ENCODE results near the gene SDHAF4. TPM values are rescaled to one million over a fixed set of nuclear protein-coding genes. Genes with fewer than 3 reads are reported as not detected.
"Not testable (repeated sequence)": the region's sequence is repeated elsewhere in the genome, so short reads cannot be mapped to it uniquely, and the experiment has no call there.

The SDHAF4 gene
- total RNA-seq, 1 donor from 2014 or later, result 19.2 TPM

- no peaks in the 10 kb centered on the region for H3K27me3 Mint-ChIP-seq (ENCODE audit: low read depth)
- no peak overlapping the region for H3K27ac Mint-ChIP-seq (ENCODE audit: unreplicated experiment)
- TF ChIP-seq CTCF (conservative IDR thresholded peaks at IDR 0.05), result no peak
- peaks cover 14% of the 10 kb centered on the region for H3K4me1 Mint-ChIP-seq
- peaks cover 9% of the 10 kb centered on the region for H3K36me3 Mint-ChIP-seq (ENCODE audit: low read depth)
- no peaks in the 10 kb centered on the region for H3K9me3 Mint-ChIP-seq
- no peak overlapping the region for H3K4me3 Mint-ChIP-seq
- DNase-seq (ENCODE audit: low read depth, low spot score), result no peak
Measured at GRCh38 chr6:70549327-70549726, 17.4 kb upstream of the SDHAF4 start.

GRCh38 chr6:70551566-70551965 is 15.2 kb upstream of the SDHAF4 start:
- peaks cover 10% of the 10 kb centered on the region for H3K4me1 Mint-ChIP-seq
- no peaks in the 10 kb centered on the region for H3K27me3 Mint-ChIP-seq (ENCODE audit: low read depth)
- DNase-seq (ENCODE audit: low read depth, low spot score), result no peak
- no peak for TF ChIP-seq CTCF (conservative IDR thresholded peaks at IDR 0.05)
- no peak overlapping the region for H3K27ac Mint-ChIP-seq (ENCODE audit: unreplicated experiment)
- H3K36me3 Mint-ChIP-seq (ENCODE audit: low read depth), result peaks cover 9% of the 10 kb centered on the region
- no peak overlapping the region for H3K4me3 Mint-ChIP-seq
- H3K9me3 Mint-ChIP-seq, result no peaks in the 10 kb centered on the region

GRCh38 chr6:70552286-70552940 is 14.3 kb upstream of the SDHAF4 start:
- not testable (repeated sequence) for H3K27me3 Mint-ChIP-seq (ENCODE audit: low read depth); H3K27ac Mint-ChIP-seq (ENCODE audit: unreplicated experiment); H3K9me3 Mint-ChIP-seq; H3K36me3 Mint-ChIP-seq (ENCODE audit: low read depth); H3K4me1 Mint-ChIP-seq; DNase-seq (ENCODE audit: low read depth, low spot score); H3K4me3 Mint-ChIP-seq

GRCh38 chr6:70552974-70553373 is 13.8 kb upstream of the SDHAF4 start:
- no peaks in the 10 kb centered on the region for H3K27me3 Mint-ChIP-seq (ENCODE audit: low read depth)
- no peak overlapping the region for H3K27ac Mint-ChIP-seq (ENCODE audit: unreplicated experiment)
- peaks cover 9% of the 10 kb centered on the region for H3K36me3 Mint-ChIP-seq (ENCODE audit: low read depth)
- H3K4me3 Mint-ChIP-seq, result no peak overlapping the region
- DNase-seq (ENCODE audit: low read depth, low spot score), result no peak
- H3K4me1 Mint-ChIP-seq, result no peaks in the 10 kb centered on the region
- no peak for TF ChIP-seq CTCF (conservative IDR thresholded peaks at IDR 0.05)
- no peaks in the 10 kb centered on the region for H3K9me3 Mint-ChIP-seq

GRCh38 chr6:70557998-70558397 is 8.7 kb upstream of the SDHAF4 start:
- no peak overlapping the region for H3K4me3 Mint-ChIP-seq
- no peak for TF ChIP-seq CTCF (conservative IDR thresholded peaks at IDR 0.05)
- H3K27ac Mint-ChIP-seq (ENCODE audit: unreplicated experiment), result no peak overlapping the region
- no peaks in the 10 kb centered on the region for H3K27me3 Mint-ChIP-seq (ENCODE audit: low read depth)
- DNase-seq (ENCODE audit: low read depth, low spot score), result no peak
- no peaks in the 10 kb centered on the region for H3K36me3 Mint-ChIP-seq (ENCODE audit: low read depth)
- no peaks in the 10 kb centered on the region for H3K9me3 Mint-ChIP-seq
- H3K4me1 Mint-ChIP-seq, result no peaks in the 10 kb centered on the region

- not testable (repeated sequence) for DNase-seq (ENCODE audit: low read depth, low spot score); H3K4me1 Mint-ChIP-seq; H3K9me3 Mint-ChIP-seq; H3K36me3 Mint-ChIP-seq (ENCODE audit: low read depth); H3K4me3 Mint-ChIP-seq; H3K27me3 Mint-ChIP-seq (ENCODE audit: low read depth); H3K27ac Mint-ChIP-seq (ENCODE audit: unreplicated experiment)
Measured at GRCh38 chr6:70562401-70562800, 4.3 kb upstream of the SDHAF4 start.

Data from neural crest cell (in vitro differentiated cells).